ENCODE data around the gene CST4. TPM values are rescaled to one million over a fixed set of nuclear protein-coding genes. Genes with fewer than 3 reads are reported as not detected.
"Not testable (repeated sequence)": the region's sequence is repeated elsewhere in the genome, so short reads cannot be mapped to it uniquely, and the experiment has no call there.

CST4 gene
- total and polyA plus RNA-seq, 10 of the 15 experiments (the other 5 are each of a cell fraction or from before 2014, with no cell fraction given): not detected

DNA sequence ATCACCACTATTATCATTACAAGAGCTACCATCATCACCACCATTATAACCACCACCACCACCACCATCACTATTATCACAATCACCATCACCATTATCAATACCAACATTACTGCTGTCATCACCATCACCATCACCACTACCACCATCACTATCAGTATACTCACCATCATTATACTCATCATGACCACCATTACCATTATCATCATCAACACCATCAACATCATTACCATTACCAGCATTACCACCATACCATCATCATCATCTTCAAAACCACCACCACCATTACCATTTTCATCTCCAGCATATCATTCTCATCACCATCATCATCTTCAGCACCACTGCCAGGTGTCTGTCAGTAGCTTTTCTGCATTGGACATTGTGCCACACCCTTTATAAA is 22.9 kb upstream of the CST4 start:
- POLR2A ChIA-PET; BruUV-seq (replicated peaks); H3K27me3 ChIP-seq (replicated peaks in 1 of 2; ENCODE audit: control insufficient read depth in 2 of 2, insufficient read depth in 2 of 2, low read length in 1 of 2); SMC1A ChIA-PET (ENCODE audit: uncharacterized antibody, unreplicated experiment); ATAC-seq; H3K36me3 ChIP-seq (ENCODE audit: control insufficient read depth in 2 of 2, insufficient read depth in 2 of 2, low read length in 1 of 2); in situ Hi-C loops (cut with MboI); RAD21 ChIA-PET (ENCODE audit: unreplicated experiment); H4K20me1 ChIP-seq (ENCODE audit: control insufficient read depth, insufficient read depth); H3K4me2 ChIP-seq (ENCODE audit: control insufficient read depth, insufficient read depth); H3K9ac ChIP-seq (ENCODE audit: control insufficient read depth, insufficient read depth, low read length); CTCF ChIA-PET; H3K9me3 ChIP-seq (replicated peaks; ENCODE audit: control insufficient read depth, insufficient read depth, low read length); FAIRE-seq; DNase-seq (ENCODE audit: low read depth, low spot score); H2AFZ ChIP-seq (ENCODE audit: control insufficient read depth, low read depth, low read length); H3K4me1 ChIP-seq (ENCODE audit: control insufficient read depth, insufficient read depth, low read length); H3K4me3 ChIP-seq; intact Hi-C loops (cut with micrococcal nuclease; ENCODE audit: unreplicated experiment); H3K27ac ChIP-seq (ENCODE audit: control insufficient read depth, insufficient read depth); H3K79me2 ChIP-seq (ENCODE audit: control insufficient read depth, insufficient read depth, low read length): not testable (repeated sequence)

DNA sequence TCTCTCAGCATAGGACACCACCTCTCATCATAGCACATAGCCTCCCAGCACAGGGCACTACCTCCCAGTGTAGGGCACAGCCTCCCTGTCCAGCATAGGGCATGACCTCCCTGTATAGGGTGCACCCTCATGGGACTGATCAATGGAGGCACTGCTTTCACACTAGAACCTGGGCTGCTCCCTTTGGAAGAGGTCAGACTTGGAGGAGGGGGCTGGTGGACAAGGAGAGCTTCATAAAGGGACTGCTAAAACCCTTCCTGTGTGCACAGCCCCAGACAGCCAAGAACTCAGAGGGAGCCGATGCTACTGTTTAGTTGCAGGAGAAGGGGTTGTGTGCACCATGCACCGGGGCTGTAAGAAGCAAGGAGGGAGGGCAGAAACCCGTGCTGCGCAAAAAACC is 21.9 kb upstream of the CST4 start:
- H3K4me3 ChIP-seq: no peak overlapping the region
- ChIA-PET POLR2A (no interaction called here), CTCF (no interaction called here), SMC1A (ENCODE audit: uncharacterized antibody, unreplicated experiment) (no interaction called here), RAD21 (ENCODE audit: unreplicated experiment) (no interaction called here)
- H4K20me1 ChIP-seq (ENCODE audit: control insufficient read depth, insufficient read depth): no peaks in the 10 kb centered on the region
- no peak for ATAC-seq
- no peak overlapping the region for H3K27ac ChIP-seq (ENCODE audit: control insufficient read depth, insufficient read depth)
- no peak overlapping the region for H3K9ac ChIP-seq (ENCODE audit: control insufficient read depth, insufficient read depth, low read length)
- WGBS (ENCODE audit: insufficient coverage, insufficient replicate concordance, low lambda C conversion rate, missing lambda C conversion rate): 22% methylated on average over 4 of the region's 4 CpGs
- H3K36me3 ChIP-seq (ENCODE audit: control insufficient read depth in 2 of 2, insufficient read depth in 2 of 2, low read length in 1 of 2): no peaks in the 10 kb centered on the region
- in situ Hi-C loops (cut with MboI) (no loop called here), intact Hi-C loops (cut with micrococcal nuclease; ENCODE audit: unreplicated experiment) (no loop called here)
- no peaks in the 10 kb centered on the region for H3K27me3 ChIP-seq (replicated peaks in 1 of 2; ENCODE audit: control insufficient read depth in 2 of 2, insufficient read depth in 2 of 2, low read length in 1 of 2)
- no peak for DNase-seq (ENCODE audit: low read depth, low spot score)
- no peak for FAIRE-seq
- H3K4me2 ChIP-seq (ENCODE audit: control insufficient read depth, insufficient read depth): no peak overlapping the region
- TF ChIP-seq NFYB (IDR thresholded peaks at IDR 0.05; ENCODE audit: insufficient read depth, low read depth, low read length) (no peak), ZSCAN29 (IDR thresholded peaks at IDR 0.05) (no peak), POLR2AphosphoS5 (IDR thresholded peaks at IDR 0.05; ENCODE audit: low read length) (no peak), RAD51 (IDR thresholded peaks at IDR 0.05) (no peak), CHD1 (IDR thresholded peaks at IDR 0.05; ENCODE audit: low read depth, low read length) (no peak), IKZF1 (conservative IDR thresholded peaks at IDR 0.05) (no peak), STAT3 (IDR thresholded peaks at IDR 0.05; ENCODE audit: low read depth, low read length) (no peak), EED (IDR thresholded peaks at IDR 0.05; ENCODE audit: low read depth) (no peak), NR2C2 (IDR thresholded peaks at IDR 0.05; ENCODE audit: borderline replicate concordance, control insufficient read depth, insufficient read length, low read depth) (no peak), KDM1A (IDR thresholded peaks at IDR 0.05; ENCODE audit: borderline replicate concordance) (no peak)
- TF ChIP-seq, protein P1, sequence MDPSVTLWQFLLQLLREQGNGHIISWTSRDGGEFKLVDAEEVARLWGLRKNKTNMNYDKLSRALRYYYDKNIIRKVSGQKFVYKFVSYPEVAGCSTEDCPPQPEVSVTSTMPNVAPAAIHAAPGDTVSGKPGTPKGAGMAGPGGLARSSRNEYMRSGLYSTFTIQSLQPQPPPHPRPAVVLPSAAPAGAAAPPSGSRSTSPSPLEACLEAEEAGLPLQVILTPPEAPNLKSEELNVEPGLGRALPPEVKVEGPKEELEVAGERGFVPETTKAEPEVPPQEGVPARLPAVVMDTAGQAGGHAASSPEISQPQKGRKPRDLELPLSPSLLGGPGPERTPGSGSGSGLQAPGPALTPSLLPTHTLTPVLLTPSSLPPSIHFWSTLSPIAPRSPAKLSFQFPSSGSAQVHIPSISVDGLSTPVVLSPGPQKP (IDR thresholded peaks at IDR 0.05; ENCODE audit: low read depth, low read length): no peak
- TF ChIP-seq, protein P2, sequence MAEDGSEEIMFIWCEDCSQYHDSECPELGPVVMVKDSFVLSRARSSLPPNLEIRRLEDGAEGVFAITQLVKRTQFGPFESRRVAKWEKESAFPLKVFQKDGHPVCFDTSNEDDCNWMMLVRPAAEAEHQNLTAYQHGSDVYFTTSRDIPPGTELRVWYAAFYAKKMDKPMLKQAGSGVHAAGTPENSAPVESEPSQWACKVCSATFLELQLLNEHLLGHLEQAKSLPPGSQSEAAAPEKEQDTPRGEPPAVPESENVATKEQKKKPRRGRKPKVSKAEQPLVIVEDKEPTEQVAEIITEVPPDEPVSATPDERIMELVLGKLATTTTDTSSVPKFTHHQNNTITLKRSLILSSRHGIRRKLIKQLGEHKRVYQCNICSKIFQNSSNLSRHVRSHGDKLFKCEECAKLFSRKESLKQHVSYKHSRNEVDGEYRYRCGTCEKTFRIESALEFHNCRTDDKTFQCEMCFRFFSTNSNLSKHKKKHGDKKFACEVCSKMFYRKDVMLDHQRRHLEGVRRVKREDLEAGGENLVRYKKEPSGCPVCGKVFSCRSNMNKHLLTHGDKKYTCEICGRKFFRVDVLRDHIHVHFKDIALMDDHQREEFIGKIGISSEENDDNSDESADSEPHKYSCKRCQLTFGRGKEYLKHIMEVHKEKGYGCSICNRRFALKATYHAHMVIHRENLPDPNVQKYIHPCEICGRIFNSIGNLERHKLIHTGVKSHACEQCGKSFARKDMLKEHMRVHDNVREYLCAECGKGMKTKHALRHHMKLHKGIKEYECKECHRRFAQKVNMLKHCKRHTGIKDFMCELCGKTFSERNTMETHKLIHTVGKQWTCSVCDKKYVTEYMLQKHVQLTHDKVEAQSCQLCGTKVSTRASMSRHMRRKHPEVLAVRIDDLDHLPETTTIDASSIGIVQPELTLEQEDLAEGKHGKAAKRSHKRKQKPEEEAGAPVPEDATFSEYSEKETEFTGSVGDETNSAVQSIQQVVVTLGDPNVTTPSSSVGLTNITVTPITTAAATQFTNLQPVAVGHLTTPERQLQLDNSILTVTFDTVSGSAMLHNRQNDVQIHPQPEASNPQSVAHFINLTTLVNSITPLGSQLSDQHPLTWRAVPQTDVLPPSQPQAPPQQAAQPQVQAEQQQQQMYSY (CRISPR knock-in tag; IDR thresholded peaks at IDR 0.05): no peak
- TF ChIP-seq, protein P3, sequence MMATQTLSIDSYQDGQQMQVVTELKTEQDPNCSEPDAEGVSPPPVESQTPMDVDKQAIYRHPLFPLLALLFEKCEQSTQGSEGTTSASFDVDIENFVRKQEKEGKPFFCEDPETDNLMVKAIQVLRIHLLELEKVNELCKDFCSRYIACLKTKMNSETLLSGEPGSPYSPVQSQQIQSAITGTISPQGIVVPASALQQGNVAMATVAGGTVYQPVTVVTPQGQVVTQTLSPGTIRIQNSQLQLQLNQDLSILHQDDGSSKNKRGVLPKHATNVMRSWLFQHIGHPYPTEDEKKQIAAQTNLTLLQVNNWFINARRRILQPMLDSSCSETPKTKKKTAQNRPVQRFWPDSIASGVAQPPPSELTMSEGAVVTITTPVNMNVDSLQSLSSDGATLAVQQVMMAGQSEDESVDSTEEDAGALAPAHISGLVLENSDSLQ (IDR thresholded peaks at IDR 0.05): no peak
- H3K4me1 ChIP-seq (ENCODE audit: control insufficient read depth, insufficient read depth, low read length): no peaks in the 10 kb centered on the region
- no peaks in the 10 kb centered on the region for H3K79me2 ChIP-seq (ENCODE audit: control insufficient read depth, insufficient read depth, low read length)
- no peak overlapping the region for H2AFZ ChIP-seq (ENCODE audit: control insufficient read depth, low read depth, low read length)
- H3K9me3 ChIP-seq (replicated peaks; ENCODE audit: control insufficient read depth, insufficient read depth, low read length): no peaks in the 10 kb centered on the region
- BruUV-seq (replicated peaks): no TSS peak

All from GM12878 (cell line).